Keratinocyte (primary cell): Measurements from ENCODE around the gene XPA. TPM values are rescaled to one million over a fixed set of nuclear protein-coding genes. Genes with fewer than 3 reads are reported as not detected.
A peak's percentile ranks its signal among the peaks of the same experiment; 100 is the strongest.

ENCODE experiments used
- DNase-seq: peaks from one replicate; pipeline ENCODE4 v3.0.0-alpha.2; 2011; ENCODE audit warnings: low read depth, missing footprints, low spot score
- FAIRE-seq: peaks from 2 replicates; lab custom pipeline; 2011; peaks lifted over from hg19 to GRCh38; lab: Jason Lieb, UNC
- H2AFZ ChIP-seq: 2 replicates; pipeline ENCODE4 v1.6.0; 2012; ENCODE audit warnings: low read length, control low read depth, inconsistent platforms; ENCODE audit not compliant: control insufficient read depth
- H3K27ac ChIP-seq: 2 replicates; pipeline ENCODE4 v1.5.1; 2011; ENCODE audit warnings: low read length; ENCODE audit not compliant: control insufficient read depth, insufficient read depth
- H3K27me3 ChIP-seq: 3 replicates; pipeline ENCODE4 v1.6.0; 2011; ENCODE audit warnings: low read length; ENCODE audit not compliant: control insufficient read depth, insufficient read depth; ENCODE audit errors: extremely low read depth
- H3K36me3 ChIP-seq, 2 experiments: 2 replicates in 1 of 2; 3 replicates in 1 of 2; pipeline ENCODE4 v1.5.1; 2011; ENCODE audit warnings: low read length in 2 of 2, mild to moderate bottlenecking in 1 of 2; ENCODE audit not compliant: control insufficient read depth in 2 of 2, insufficient read depth in 2 of 2; ENCODE audit errors: extremely low read depth in 1 of 2
- H3K4me1 ChIP-seq: 3 replicates; pipeline ENCODE4 v1.5.1; 2011; ENCODE audit warnings: low read length; ENCODE audit not compliant: control insufficient read depth, insufficient read depth; ENCODE audit errors: extremely low read depth
- H3K4me2 ChIP-seq: 3 replicates; pipeline ENCODE4 v1.6.0; 2011; ENCODE audit warnings: low read depth, low read length; ENCODE audit not compliant: control insufficient read depth, insufficient read depth; ENCODE audit errors: extremely low read depth
- H3K4me3 ChIP-seq, 3 experiments: fragments of 200-600 bp in 1 of 3; sonication (generic) in 1 of 3; 2 replicates in 2 of 3; 3 replicates in 1 of 3; pipeline ENCODE4 v1.5.1; 2011 to 2016; ENCODE audit warnings: low read length in 3 of 3, mild to moderate bottlenecking in 3 of 3, control low read depth in 2 of 3, inconsistent platforms in 1 of 3, low read depth in 1 of 3, mixed read lengths in 1 of 3, mixed run types in 1 of 3, moderate library complexity in 1 of 3; ENCODE audit not compliant: control insufficient read depth in 2 of 3, insufficient read depth in 2 of 3; ENCODE audit errors: extremely low read depth in 1 of 3
- H3K79me2 ChIP-seq: 2 replicates; pipeline ENCODE4 v1.6.0; 2012; ENCODE audit warnings: low read length; ENCODE audit not compliant: control insufficient read depth, insufficient read depth
- H3K9ac ChIP-seq: 3 replicates; pipeline ENCODE4 v1.6.0; 2011; ENCODE audit warnings: low read length; ENCODE audit not compliant: control insufficient read depth, insufficient read depth; ENCODE audit errors: extremely low read depth
- H3K9me1 ChIP-seq: 3 replicates; pipeline ENCODE4 v1.6.0; 2011; ENCODE audit warnings: low read length; ENCODE audit not compliant: control insufficient read depth, insufficient read depth; ENCODE audit errors: extremely low read depth
- H3K9me3 ChIP-seq: 2 replicates; pipeline ENCODE4 v1.5.1; 2012; ENCODE audit warnings: low read depth, low read length; ENCODE audit not compliant: control insufficient read depth
- H4K20me1 ChIP-seq: 3 replicates; pipeline ENCODE4 v1.6.0; 2011; ENCODE audit warnings: low read length; ENCODE audit not compliant: control insufficient read depth, insufficient read depth; ENCODE audit errors: extremely low read depth
- CTCF ChIP-seq, 3 experiments: IDR thresholded peaks in 1 of 3; conservative IDR thresholded peaks in 1 of 3; optimal IDR thresholded peaks in 1 of 3; 2 replicates in 2 of 3; 3 replicates in 1 of 3; pipeline versions ENCODE3 to v1.5.1; 2011; ENCODE audit warnings: low read length in 3 of 3, mild to moderate bottlenecking in 3 of 3, moderate library complexity in 2 of 3, control low read depth in 1 of 3, inconsistent platforms in 1 of 3; ENCODE audit not compliant: insufficient read depth in 2 of 3; ENCODE audit errors: extremely low read depth in 1 of 3
- EZH2 ChIP-seq: IDR thresholded peaks from one replicate; pipeline ENCODE4 v1.6.1; 2012; ENCODE audit warnings: inconsistent platforms, mild to moderate bottlenecking, low read length, moderate library complexity
- dilution Hi-C: fragments of 300-500 bp; cut with MboI; formaldehyde crosslinking; loops from one replicate; pipeline ENCODE4 v1.7.0; 2020; ENCODE audit warnings: low sequenced_read_pairs; ENCODE audit not compliant: extremely low pct_ligation_motif_present
- polyA plus RNA-seq, 5 experiments: library from polyadenylated mRNA; depleted of rRNA in 3 of 5; stranded (reverse) in 3 of 5; stranded (forward) in 1 of 5; unstranded in 1 of 5; fragments of >200 nt; gene quantifications; 1 replicate in 1 of 5; 2 replicates in 3 of 5; 3 replicates in 1 of 5; pipeline versions ENCODE4 v1.2.1 to v1.2.3, GENCODE V29; 2011 to 2012; ENCODE audit warnings: missing spikeins in 2 of 5, low read depth in 1 of 5, low replicate concordance in 1 of 5

XPA gene
- polyA plus RNA-seq, 1 donor (not counting 4 experiments of a cell fraction or from before 2014, with no cell fraction given) = 4.1 TPM

- Histone ChIP-seq H3K27ac (no peak overlapping the region), H4K20me1 (no peaks in the 10 kb centered on the region), H3K27me3 (no peaks in the 10 kb centered on the region), H3K9ac (no peak overlapping the region), H2AFZ (no peak overlapping the region), H3K9me1 (no peaks in the 10 kb centered on the region), H3K4me1 (peaks cover 19% of the 10 kb centered on the region), H3K79me2 (peaks cover 20% of the 10 kb centered on the region), H3K4me2 (peak overlapping the region; percentile 90), H3K36me3 (peaks cover 2 to 6% of the 10 kb centered on the region in 2 experiments), H3K4me3 (no peak overlapping the region), H3K9me3 (no peaks in the 10 kb centered on the region)
- dilution Hi-C loops = no loop called here
- no peak for DNase-seq
- TF ChIP-seq CTCF (optimal IDR thresholded peaks at IDR 0.05 in 1 of 3, IDR thresholded peaks at IDR 0.05 in 1 of 3, conservative IDR thresholded peaks at IDR 0.05 in 1 of 3; ENCODE audit: extremely low read depth in 1 of 3, insufficient read depth in 2 of 3, low read length in 3 of 3) = no peak
- TF ChIP-seq EZH2 = no peak
- FAIRE-seq = no peak
Measured at GRCh38 chr9:97694769-97695168, 2.4 kb downstream of the XPA start.

DNA sequence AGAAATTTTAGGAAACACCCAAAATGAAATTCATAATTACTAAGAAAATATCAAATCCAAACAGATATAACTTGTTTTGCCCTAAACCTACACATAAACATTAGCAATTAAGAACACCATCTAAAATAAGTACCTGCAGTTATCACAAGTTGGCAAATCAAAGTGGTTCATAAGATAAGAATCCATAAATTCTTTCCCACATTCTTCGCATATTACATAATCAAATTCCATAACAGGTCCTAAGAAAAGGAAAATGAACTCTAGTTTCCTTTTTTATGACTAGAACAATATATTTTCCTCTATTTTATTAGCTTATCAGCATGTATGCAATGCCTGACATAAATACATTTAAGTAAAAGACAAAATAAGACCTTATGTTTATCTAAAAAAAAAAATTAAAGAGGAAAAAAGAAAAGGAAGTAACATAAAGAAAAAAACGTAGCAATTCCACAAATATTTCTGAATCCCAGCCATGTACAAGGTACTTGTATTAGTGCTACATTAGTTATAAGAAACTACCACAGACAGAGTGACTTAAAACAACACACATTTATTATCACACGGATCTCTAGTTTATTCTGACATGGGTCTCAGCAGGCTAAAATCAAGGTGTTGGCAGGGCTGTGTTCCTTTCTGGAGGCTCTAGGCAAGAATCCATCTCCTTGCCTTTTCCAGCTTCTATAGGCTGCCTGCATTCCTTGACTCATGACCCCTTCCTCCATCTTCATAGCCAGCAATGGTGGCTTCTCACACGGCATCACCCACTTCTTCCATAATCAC is 7.5 kb downstream of the XPA start:
- TF ChIP-seq CTCF (optimal IDR thresholded peaks at IDR 0.05 in 1 of 3, IDR thresholded peaks at IDR 0.05 in 1 of 3, conservative IDR thresholded peaks at IDR 0.05 in 1 of 3; ENCODE audit: extremely low read depth in 1 of 3, insufficient read depth in 2 of 3, low read length in 3 of 3) (no peak), EZH2 (no peak)
- no peaks in the 10 kb centered on the region for H3K27me3 ChIP-seq
- peaks cover 7% of the 10 kb centered on the region in 2 experiments for H3K36me3 ChIP-seq
- H3K4me1 ChIP-seq = peaks cover 10% of the 10 kb centered on the region
- H4K20me1 ChIP-seq = no peaks in the 10 kb centered on the region
- H3K9ac ChIP-seq = no peak overlapping the region
- no peaks in the 10 kb centered on the region for H3K9me3 ChIP-seq
- H3K79me2 ChIP-seq = peaks cover 4% of the 10 kb centered on the region
- H2AFZ ChIP-seq = no peak overlapping the region
- H3K4me2 ChIP-seq = no peak overlapping the region
- DNase-seq (no peak), FAIRE-seq (no peak)
- H3K27ac ChIP-seq = no peak overlapping the region
- H3K9me1 ChIP-seq = no peaks in the 10 kb centered on the region
- dilution Hi-C loops = no loop called here
- H3K4me3 ChIP-seq = no peak overlapping the region
